Small intestine (tissue), 16 donors: Measurements from ENCODE around the gene PIP4K2C. TPM values are rescaled to one million over a fixed set of nuclear protein-coding genes. Genes with fewer than 3 reads are reported as not detected.

Experiments used
- DNase-seq, 2 donors: peaks; one replicate each; pipeline versions ENCODE4 v3.0.0 to v3.0.0-alpha.2; 2013
- FAIRE-seq: peaks from 2 replicates; lab custom pipeline; 2012; peaks lifted over from hg19 to GRCh38; lab: Jason Lieb, UNC
- H3K27ac ChIP-seq, 3 donors: one replicate each; pipeline ENCODE4 v1.5.1; 2013; ENCODE audit warnings: low read length in 2 of 3, mild to moderate bottlenecking in 2 of 3, control low read depth in 1 of 3, inconsistent platforms in 1 of 3, low read depth in 1 of 3, moderate library complexity in 1 of 3
- H3K27me3 ChIP-seq, 3 donors: one replicate each; pipeline ENCODE4 v1.6.1; 2013; ENCODE audit warnings: low read length in 3 of 3, inconsistent platforms in 1 of 3; ENCODE audit not compliant: control insufficient read depth in 3 of 3, insufficient read depth in 3 of 3
- H3K36me3 ChIP-seq, 3 donors: one replicate each; pipeline ENCODE4 v1.6.1; 2013; ENCODE audit warnings: low read length in 3 of 3, inconsistent platforms in 1 of 3, low read depth in 1 of 3, mild to moderate bottlenecking in 1 of 3, moderate library complexity in 1 of 3; ENCODE audit not compliant: control insufficient read depth in 3 of 3, insufficient read depth in 2 of 3
- H3K4me1 ChIP-seq, 3 donors: one replicate each; pipeline ENCODE4 v1.6.1; 2013; ENCODE audit warnings: low read length in 2 of 3, inconsistent platforms in 1 of 3, low read depth in 1 of 3, mild to moderate bottlenecking in 1 of 3, moderate library complexity in 1 of 3; ENCODE audit not compliant: control insufficient read depth in 3 of 3, insufficient read depth in 2 of 3
- H3K4me3 ChIP-seq, 3 donors: one replicate each; pipeline ENCODE4 v1.5.1; 2013; ENCODE audit warnings: low read length in 3 of 3, control low read depth in 1 of 3, inconsistent platforms in 1 of 3, low read depth in 1 of 3, mild to moderate bottlenecking in 1 of 3, moderate library complexity in 1 of 3
- H3K9me3 ChIP-seq, 2 donors: one replicate each; pipeline ENCODE4 v1.6.1; 2013; ENCODE audit warnings: low read depth in 1 of 2, low read length in 1 of 2; ENCODE audit not compliant: control insufficient read depth in 2 of 2, insufficient read depth in 1 of 2
- WGBS, 3 donors: extraction: QIAGEN DNeasy Blood & Tissue Kit; methylation state at CpG; one replicate each; pipeline ENCODE4 v1.1.7; 2013; 5-methylcytosine and 5-hydroxymethylcytosine counted together
- long read RNA-seq, 10 donors: transcript quantifications; one replicate each; lab custom pipeline, GENCODE V29; 2026
- polyA plus RNA-seq, 4 donors: library from polyadenylated mRNA; stranded (reverse) in 3 of 4; unstranded in 1 of 4; fragments of 200-250 nt in 3 of 4; fragments of 120-200 nt in 1 of 4; gene quantifications; one replicate each; pipeline versions ENCODE4 v1.2.1 to v1.2.3, GENCODE V29; 2013
- donor health status: healthy with polysubstance abuse.
- donor health status: control.
- donor health status: control.
- donor health status: Bipolar disorder and iron deficiency.
- donor health status: healthy.

PIP4K2C gene
- 10 to 100 TPM; 16.1 to 26.4 (median 17.8) TPM for polyA plus RNA-seq
- long read RNA-seq, donor 1, transcript PIP4K2C-201 (10 exons, 2,924 nt), result major isoform, 7 of 7 reads
- long read RNA-seq, donor 1, partial matches to known transcripts, result 0 of 7 reads
- long read RNA-seq, donor 1, other reads (novel, unspliced or antisense), result 0 of 7 reads
- long read RNA-seq, donor 2, partial matches to known transcripts, result 0 of 2 reads
- long read RNA-seq, donor 2, other reads (novel, unspliced or antisense), result 0 of 2 reads
- long read RNA-seq, donor 3, partial matches to known transcripts, result 0 of 1 reads
- long read RNA-seq, donor 3, other reads (novel, unspliced or antisense), result 0 of 1 reads
- long read RNA-seq, donor 4, result 0 reads
- long read RNA-seq, donor 5, result 0 reads
- long read RNA-seq, donor 6, partial matches to known transcripts, result 0 of 1 reads
- long read RNA-seq, donor 6, other reads (novel, unspliced or antisense), result 0 of 1 reads
- long read RNA-seq, donor 7, result 0 reads
- long read RNA-seq, donor 8, result 0 reads
- long read RNA-seq, donor 9, result 0 reads
- long read RNA-seq, donor 10, partial matches to known transcripts, result 5 of 7 reads
- long read RNA-seq, donor 10, other reads (novel, unspliced or antisense), result 0 of 7 reads

- Histone ChIP-seq H3K27ac (peak within 1 kb of the TSS in 2 of 3 donors; percentile 59 to 87), H3K9me3 (no peaks in the 10 kb centered on the region), H3K27me3 (peaks cover 0 to 18% (median 0%) of the 10 kb centered on the region in 3 donors), H3K36me3 (peaks cover 0 to 9% (median 2%) of the 10 kb centered on the region in 3 donors), H3K4me1 (peaks cover 3 to 9% (median 7%) of the 10 kb centered on the region in 3 donors), H3K4me3 (peak within 1 kb of the TSS; percentile 73 to 86 (median 81))
- DNase-seq (peak; percentile 90 to 93), FAIRE-seq (no peak)
- 1% methylated on average over 64 to 69 of the region's 69 CpGs for WGBS, 3 donors
Observed at GRCh38 chr12:57590864-57591781, at the start of gene PIP4K2C. TSS of gene PIP4K2C (plus strand) at chr12:57591192. CDS start at chr12:57591290, 98 bp downstream.

DNA sequence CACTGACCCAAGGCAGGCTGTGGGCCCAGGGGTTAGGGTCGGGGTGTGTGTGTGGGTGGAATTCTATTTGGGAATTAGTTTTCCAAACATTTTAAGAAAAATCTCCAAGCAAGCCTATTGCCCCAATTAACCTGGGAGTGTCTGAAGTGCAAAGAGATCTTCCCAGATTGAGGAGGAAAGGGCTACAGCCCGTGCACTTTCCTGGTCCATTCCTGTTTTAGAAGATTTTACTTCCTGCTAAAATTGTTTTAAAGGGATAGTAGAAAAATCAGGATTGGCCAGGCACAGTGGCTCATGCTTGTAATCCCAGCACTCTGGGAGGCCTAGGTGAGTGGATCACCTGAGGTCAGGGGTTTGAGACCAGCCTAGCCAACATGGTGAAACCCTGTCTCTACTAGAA lies 49.3 kb upstream of the PIP4K2C start:
- 61 to 86% (median 67%) methylated on average over 2 of the region's 2 CpGs for WGBS, 3 donors
- H3K4me1 ChIP-seq, result peaks cover 2 to 11% (median 7%) of the 10 kb centered on the region in 3 donors
- DNase-seq (no peak), FAIRE-seq (no peak)
- H3K4me3 ChIP-seq, result no peak overlapping the region
- H3K27me3 ChIP-seq, result no peaks in the 10 kb centered on the region
- no peaks in the 10 kb centered on the region for H3K9me3 ChIP-seq
- H3K36me3 ChIP-seq, result peaks cover 2 to 29% (median 4%) of the 10 kb centered on the region in 3 donors
- no peak overlapping the region for H3K27ac ChIP-seq

DNA sequence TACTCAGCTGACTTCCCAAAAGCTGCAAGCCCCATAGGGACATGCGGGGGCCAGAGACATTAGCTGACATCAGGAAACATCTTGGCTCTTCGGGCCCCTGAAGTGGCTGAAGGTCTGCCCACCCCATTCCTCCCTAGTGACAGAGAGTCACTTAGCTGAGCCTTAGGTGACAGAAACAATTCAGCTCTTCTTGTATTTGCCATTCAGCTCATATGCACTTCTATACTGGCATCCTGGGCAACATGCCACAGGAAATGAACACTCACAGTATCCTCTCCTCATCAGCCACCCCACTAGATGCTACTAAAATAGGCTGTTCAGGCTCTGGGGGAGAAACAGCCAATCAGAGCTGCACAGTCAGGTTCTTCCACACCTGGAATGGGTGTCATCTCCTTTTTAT lies 47.4 kb upstream of the PIP4K2C start:
- H3K36me3 ChIP-seq, result peaks cover 2 to 23% (median 4%) of the 10 kb centered on the region in 3 donors

DNA sequence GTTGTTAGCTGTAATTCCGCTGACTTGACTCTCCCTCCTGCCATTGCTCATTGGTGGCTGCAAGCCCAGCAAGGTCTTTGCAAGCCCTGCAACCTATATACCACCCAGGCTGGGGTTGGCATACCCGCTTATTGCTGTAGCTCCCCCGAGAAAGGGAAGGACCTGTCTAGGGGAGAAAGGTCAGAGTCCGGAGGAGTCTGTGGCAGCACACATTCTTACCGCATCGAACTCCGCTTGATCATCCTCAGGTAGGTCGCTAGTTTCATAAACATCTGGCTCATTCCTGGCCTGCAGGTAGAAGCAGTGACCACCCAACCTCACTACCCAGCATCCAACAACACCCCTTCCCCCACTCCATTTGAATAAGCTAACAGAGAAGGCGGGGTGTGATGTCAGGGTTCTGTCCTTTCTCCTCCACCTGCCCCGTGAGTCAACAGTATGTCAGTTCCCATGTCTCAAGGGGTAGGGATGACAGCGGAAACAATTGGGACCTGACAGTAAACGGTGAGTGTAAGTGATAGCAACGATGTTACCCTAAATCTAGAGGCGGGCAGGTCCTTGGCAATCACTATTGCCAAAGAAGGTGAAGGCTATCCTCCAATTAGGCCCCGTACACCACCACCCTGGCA lies 45.1 kb upstream of the PIP4K2C start:
- Histone ChIP-seq H3K27ac (peak overlapping the region; percentile 85 to 89 (median 88)), H3K4me1 (peaks cover 2 to 11% (median 7%) of the 10 kb centered on the region in 3 donors), H3K27me3 (peaks cover 0 to 28% (median 6%) of the 10 kb centered on the region in 3 donors), H3K9me3 (no peaks in the 10 kb centered on the region), H3K36me3 (peaks cover 0 to 13% (median 0%) of the 10 kb centered on the region in 3 donors), H3K4me3 (peak overlapping the region in 2 of 3 donors; percentile 88 to 99)
- no peak for FAIRE-seq
- 21 to 53% (median 37%) methylated on average over 15 of the region's 15 CpGs for WGBS, 3 donors
- peak; percentile 72 to 79 for DNase-seq

More for the DNA sequence above, 47.4 kb upstream of the PIP4K2C start:
- DNase-seq (no peak), FAIRE-seq (no peak)
- peaks cover 2 to 11% (median 7%) of the 10 kb centered on the region in 3 donors for H3K4me1 ChIP-seq
- peaks cover 0 to 5% (median under 1%) of the 10 kb centered on the region in 3 donors for H3K27me3 ChIP-seq
- no peaks in the 10 kb centered on the region for H3K9me3 ChIP-seq
- no peak overlapping the region for H3K4me3 ChIP-seq
- WGBS, 3 donors, result 79 to 91% (median 88%) methylated on average over 2 of the region's 2 CpGs
- H3K27ac ChIP-seq, result no peak overlapping the region

DNA sequence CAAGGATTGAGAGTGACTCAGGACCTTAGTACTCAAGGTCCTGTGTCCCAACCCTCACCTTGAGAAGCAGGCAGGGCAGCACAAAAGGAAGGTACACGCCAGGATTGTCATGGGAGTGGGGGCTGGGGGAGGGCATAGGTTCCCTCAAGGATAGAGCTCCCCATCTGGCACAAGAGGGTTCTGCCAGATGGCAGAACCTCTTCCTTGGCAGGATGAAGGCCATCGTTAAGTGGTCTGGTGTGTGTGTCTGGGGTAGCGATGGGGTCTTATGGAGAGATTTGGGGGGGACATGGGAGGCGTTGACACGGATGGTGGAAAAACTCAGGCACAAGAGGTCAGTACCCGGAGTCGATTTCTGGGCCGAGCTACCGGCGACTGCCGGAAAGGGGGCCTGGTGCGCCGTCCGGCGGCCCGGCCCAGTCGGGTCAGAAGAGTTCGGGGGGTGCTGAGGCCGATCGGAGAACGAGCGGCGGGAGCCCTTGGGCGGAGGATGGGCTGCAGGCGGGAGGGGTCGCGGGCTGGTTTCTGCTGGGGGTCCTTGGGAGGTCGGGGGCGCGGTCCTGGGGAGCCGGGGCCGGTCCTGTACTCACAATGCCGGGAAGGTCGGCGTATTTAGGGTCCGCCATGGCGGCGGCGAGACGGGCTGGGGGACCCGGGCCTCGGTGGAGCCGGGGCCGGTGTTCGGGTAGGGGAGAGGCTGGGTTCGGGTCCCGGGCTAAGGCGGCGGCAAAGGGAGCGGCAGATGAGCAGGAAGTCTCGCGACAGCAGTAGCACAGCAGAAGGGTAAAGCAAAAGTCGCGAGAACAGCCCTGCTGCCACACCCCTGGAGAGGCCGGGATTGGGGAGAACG lies 44.3 kb upstream of the PIP4K2C start, which contains the start of gene DCTN2:
DCTN2 (minus strand) TSS at position 755 of the 850 bp plus-strand sequence; CDS start at position 626, 129 bp downstream.
- DNase-seq (peak; percentile 97 to 99), FAIRE-seq (no peak)
- Histone ChIP-seq H3K9me3 (no peaks in the 10 kb centered on the region), H3K27me3 (peaks cover 0 to 35% (median 6%) of the 10 kb centered on the region in 3 donors), H3K27ac (peak within 1 kb of the TSS; percentile 85 to 89 (median 88)), H3K4me1 (peaks cover 2 to 11% (median 7%) of the 10 kb centered on the region in 3 donors), H3K36me3 (peaks cover 0 to 11% (median 0%) of the 10 kb centered on the region in 3 donors), H3K4me3 (peak within 1 kb of the TSS; percentile 88 to 99 (median 97))
- WGBS, 3 donors, result 0 to 1% (median 1%) methylated on average over 46 to 56 of the region's 56 CpGs

- DNase-seq (no peak), FAIRE-seq (no peak)
- no peaks in the 10 kb centered on the region for H3K9me3 ChIP-seq
- no peak overlapping the region for H3K27ac ChIP-seq
- peaks cover 0 to 6% (median 0%) of the 10 kb centered on the region in 3 donors for H3K36me3 ChIP-seq
- H3K27me3 ChIP-seq, result peaks cover 0 to 43% (median 6%) of the 10 kb centered on the region in 3 donors
- H3K4me3 ChIP-seq, result peak overlapping the region in 2 of 3 donors; percentile 97 to 99
- 21 to 22% (median 22%) methylated on average over 9 of the region's 9 CpGs for WGBS, 3 donors
- H3K4me1 ChIP-seq, result peaks cover 2 to 11% (median 7%) of the 10 kb centered on the region in 3 donors
Observed at GRCh38 chr12:57547288-57548012, 43.5 kb upstream of the PIP4K2C start.
